Measurements from ENCODE around the gene TRIM45.

- TF ChIP-seq CTCF (IDR thresholded peaks at IDR 0.05): no peak
- no peak for TF ChIP-seq POLR2A (IDR thresholded peaks at IDR 0.05)
Measured at GRCh38 chr1:117087686-117088085, 33.9 kb downstream of the TRIM45 start.

Measured in body of pancreas (tissue), 4 donors.